HL-60/S4 treated with phorbol 12-myristate 13-acetate at 8.2 ng/mL for 4 days and 3 days (cell line): ENCODE results near the gene SEZ6L2.
"Not testable (repeated sequence)": the region's sequence is repeated elsewhere in the genome, so short reads cannot be mapped to it uniquely, and the experiment has no call there.

Source experiments
- in situ Hi-C: fragments of 300-500 bp; cut with MboI; formaldehyde crosslinking; loops from 2 replicates; pipeline ENCODE4 v1.15.0; 2022; ENCODE audit warnings: low sequenced_read_pairs

Gene SEZ6L2

GRCh38 chr16:29910819-29911675 lies 11.7 kb upstream of the SEZ6L2 start:
- in situ Hi-C loops: no loop called here

GRCh38 chr16:29909851-29910250 lies 10.5 kb upstream of the SEZ6L2 start:
- in situ Hi-C loops: not testable (repeated sequence)

- in situ Hi-C loops: no loop called here
These were observed 10.0 kb upstream of the SEZ6L2 start for GRCh38 chr16:29909391-29909790.

GRCh38 chr16:29908719-29909220 lies 9.4 kb upstream of the SEZ6L2 start:
- in situ Hi-C loops: no loop called here

- in situ Hi-C loops: no loop called here
These were observed 8.6 kb upstream of the SEZ6L2 start for GRCh38 chr16:29907973-29908372.

- in situ Hi-C loops: no loop called here
These were observed 7.3 kb upstream of the SEZ6L2 start for GRCh38 chr16:29906520-29907244.

GRCh38 chr16:29905668-29906067 lies 6.3 kb upstream of the SEZ6L2 start:
- in situ Hi-C loops: no loop called here

GRCh38 chr16:29904947-29905346 lies 5.6 kb upstream of the SEZ6L2 start:
- in situ Hi-C loops: no loop called here

- in situ Hi-C loops: no loop called here
These were observed 4.2 kb upstream of the SEZ6L2 start for GRCh38 chr16:29903590-29903989.

- in situ Hi-C loops: no loop called here
These were observed 2.2 kb upstream of the SEZ6L2 start for GRCh38 chr16:29901607-29901945.

- in situ Hi-C loops: no loop called here
These were observed 1.7 kb upstream of the SEZ6L2 start for GRCh38 chr16:29900888-29901606.

- in situ Hi-C loops: no loop called here
These were observed 945 bp upstream of the SEZ6L2 start, which contains the start of gene ASPHD1 for GRCh38 chr16:29900102-29900887. Gene ASPHD1, plus strand, starts transcription at chr16:29900488. Its CDS starts 484 bp downstream, at chr16:29900972.

GRCh38 chr16:29898804-29899515 lies 390 bp downstream of the SEZ6L2 start:
- in situ Hi-C loops: no loop called here

- in situ Hi-C loops: no loop called here
These were observed 1.1 kb downstream of the SEZ6L2 start for GRCh38 chr16:29898135-29898803.

GRCh38 chr16:29897333-29897732 lies 2.0 kb downstream of the SEZ6L2 start:
- in situ Hi-C loops: no loop called here

GRCh38 chr16:29896841-29897240 lies 2.5 kb downstream of the SEZ6L2 start:
- in situ Hi-C loops: no loop called here

- in situ Hi-C loops: no loop called here
These were observed 5.0 kb downstream of the SEZ6L2 start for GRCh38 chr16:29894352-29894751.

- in situ Hi-C loops: no loop called here
These were observed 5.8 kb downstream of the SEZ6L2 start for GRCh38 chr16:29893553-29893952.

- in situ Hi-C loops: no loop called here
These were observed 6.9 kb downstream of the SEZ6L2 start for GRCh38 chr16:29892458-29892813.
